ENCODE data around the gene CACNA1C.

CACNA1C gene

DNA sequence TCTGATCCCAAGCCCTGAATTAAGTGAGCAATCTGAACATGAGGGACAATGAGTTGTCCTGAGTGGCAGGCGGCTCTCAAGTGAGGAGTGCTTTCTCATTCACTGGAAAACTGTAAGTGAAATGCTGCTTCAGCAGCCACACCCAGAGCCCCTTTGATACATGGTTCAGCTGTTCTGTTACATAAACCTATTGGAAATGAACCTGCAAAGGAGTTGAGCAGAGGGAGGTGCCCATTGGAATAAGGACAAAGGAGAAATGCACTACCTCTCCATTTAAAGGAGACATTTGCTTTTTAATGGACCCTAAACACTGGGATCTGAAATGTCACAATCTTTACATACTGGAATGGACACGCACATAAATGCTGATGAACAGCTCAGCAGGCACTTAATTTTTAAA, 169.9 kb downstream of the CACNA1C start:
- Histone ChIP-seq H3K36me3 (ENCODE audit: insufficient read depth, low read length) (no peaks in the 10 kb centered on the region), H3K79me2 (ENCODE audit: control insufficient read depth, insufficient read depth, low read length, unreplicated experiment) (no peaks in the 10 kb centered on the region), H2AFZ (ENCODE audit: low read length, unreplicated experiment) (no peak overlapping the region), H3K27me3 (ENCODE audit: insufficient read depth, low read length) (no peaks in the 10 kb centered on the region), H3K27ac (ENCODE audit: low read depth, low read length) (no peak overlapping the region), H3K4me1 (ENCODE audit: control insufficient read depth, insufficient read depth, low read length, unreplicated experiment) (no peaks in the 10 kb centered on the region), H3K4me3 (ENCODE audit: low read depth, low read length) (no peak overlapping the region)

DNA sequence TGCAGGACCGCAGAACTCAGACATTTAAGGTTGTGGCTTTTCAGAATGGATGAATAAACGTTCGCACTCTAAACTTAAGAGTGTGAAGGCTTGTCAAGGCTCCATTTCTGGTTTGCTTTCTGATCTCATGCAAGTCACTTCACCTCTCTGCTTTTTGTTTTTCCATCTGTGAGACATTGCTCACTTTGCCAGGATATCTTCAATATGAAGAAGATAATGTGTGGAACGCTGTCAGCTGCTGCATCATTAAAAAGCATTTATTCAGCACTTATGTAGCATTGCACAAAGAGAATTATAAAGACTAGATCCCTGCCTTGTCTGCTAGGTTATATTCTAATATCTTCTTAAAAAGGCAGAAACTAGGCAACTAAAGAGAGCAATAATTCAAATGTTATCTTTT, 172.2 kb downstream of the CACNA1C start:
- no peaks in the 10 kb centered on the region for H3K36me3 ChIP-seq (ENCODE audit: insufficient read depth, low read length)
- no peaks in the 10 kb centered on the region for H3K4me1 ChIP-seq (ENCODE audit: control insufficient read depth, insufficient read depth, low read length, unreplicated experiment)
- no peak overlapping the region for H3K27ac ChIP-seq (ENCODE audit: low read depth, low read length)
- no peak overlapping the region for H2AFZ ChIP-seq (ENCODE audit: low read length, unreplicated experiment)
- H3K27me3 ChIP-seq (ENCODE audit: insufficient read depth, low read length), result no peaks in the 10 kb centered on the region
- no peak overlapping the region for H3K4me3 ChIP-seq (ENCODE audit: low read depth, low read length)
- no peaks in the 10 kb centered on the region for H3K79me2 ChIP-seq (ENCODE audit: control insufficient read depth, insufficient read depth, low read length, unreplicated experiment)

DNA sequence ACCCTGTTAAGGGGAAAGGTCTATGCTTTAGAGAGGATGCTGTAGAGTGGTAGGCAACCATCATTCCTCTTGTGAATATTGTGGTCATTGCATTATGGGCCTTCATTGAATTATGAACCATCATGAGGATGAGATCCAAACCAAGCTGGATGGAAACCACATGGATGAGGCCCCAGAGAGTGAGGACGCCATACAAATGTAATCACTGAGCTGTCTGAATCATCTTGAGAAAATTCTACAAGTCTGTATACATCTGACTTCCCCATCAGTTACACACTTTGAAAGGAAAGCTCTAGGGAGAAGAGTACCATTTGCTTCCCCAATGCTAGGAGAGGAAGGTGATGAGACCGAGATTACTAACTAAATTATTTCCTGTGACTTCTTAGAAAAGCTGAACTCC, 172.9 kb downstream of the CACNA1C start:
- Histone ChIP-seq H3K27ac (ENCODE audit: low read depth, low read length) (no peak overlapping the region), H2AFZ (ENCODE audit: low read length, unreplicated experiment) (no peak overlapping the region), H3K27me3 (ENCODE audit: insufficient read depth, low read length) (no peaks in the 10 kb centered on the region), H3K79me2 (ENCODE audit: control insufficient read depth, insufficient read depth, low read length, unreplicated experiment) (no peaks in the 10 kb centered on the region), H3K4me1 (ENCODE audit: control insufficient read depth, insufficient read depth, low read length, unreplicated experiment) (no peaks in the 10 kb centered on the region), H3K36me3 (ENCODE audit: insufficient read depth, low read length) (no peaks in the 10 kb centered on the region), H3K4me3 (ENCODE audit: low read depth, low read length) (no peak overlapping the region)

DNA sequence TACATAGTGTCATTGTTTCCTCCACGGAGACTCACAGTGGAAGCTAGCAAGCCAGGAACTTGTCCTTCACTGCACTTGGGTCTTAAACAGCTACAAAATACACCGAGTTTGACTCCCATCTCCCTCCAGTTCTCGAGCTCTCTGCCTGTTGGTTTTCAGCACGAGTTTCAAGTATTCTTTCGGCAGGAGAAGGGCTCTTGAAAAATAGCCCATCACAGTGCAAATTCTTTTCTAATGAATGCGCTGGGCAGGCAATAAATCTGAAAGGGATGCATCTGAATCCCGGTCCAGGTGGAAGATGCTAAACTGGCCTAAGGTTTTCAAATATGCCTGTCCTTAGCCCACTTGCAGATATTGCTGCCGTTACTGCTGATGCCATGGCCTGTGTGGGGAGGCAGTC, 173.9 kb downstream of the CACNA1C start:
- Histone ChIP-seq H3K4me1 (ENCODE audit: control insufficient read depth, insufficient read depth, low read length, unreplicated experiment) (no peaks in the 10 kb centered on the region), H3K4me3 (ENCODE audit: low read depth, low read length) (no peak overlapping the region), H3K36me3 (ENCODE audit: insufficient read depth, low read length) (no peaks in the 10 kb centered on the region), H3K27me3 (ENCODE audit: insufficient read depth, low read length) (no peaks in the 10 kb centered on the region), H2AFZ (ENCODE audit: low read length, unreplicated experiment) (no peak overlapping the region), H3K79me2 (ENCODE audit: control insufficient read depth, insufficient read depth, low read length, unreplicated experiment) (no peaks in the 10 kb centered on the region), H3K27ac (ENCODE audit: low read depth, low read length) (no peak overlapping the region)

DNA sequence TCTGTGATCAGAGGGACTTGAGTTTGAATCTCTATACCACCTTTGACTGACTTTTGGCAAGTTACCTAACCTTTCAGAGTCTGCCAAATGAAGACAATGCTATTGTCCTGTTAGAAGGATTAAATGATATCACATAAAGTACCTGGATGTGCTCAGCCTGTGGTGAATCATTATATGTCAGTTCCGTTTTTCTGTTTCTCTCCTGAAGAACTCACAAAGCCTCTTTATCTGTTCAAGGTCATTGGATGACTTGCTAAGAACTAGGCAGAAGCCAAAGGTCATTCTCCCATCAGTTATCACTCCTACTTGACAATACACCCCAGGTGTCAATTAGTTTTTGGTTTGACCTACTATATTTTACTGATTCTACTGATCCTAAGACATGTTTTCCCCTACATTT, 174.6 kb downstream of the CACNA1C start:
- Histone ChIP-seq H3K4me3 (ENCODE audit: low read depth, low read length) (no peak overlapping the region), H3K27ac (ENCODE audit: low read depth, low read length) (no peak overlapping the region), H3K36me3 (ENCODE audit: insufficient read depth, low read length) (no peaks in the 10 kb centered on the region), H2AFZ (ENCODE audit: low read length, unreplicated experiment) (no peak overlapping the region), H3K27me3 (ENCODE audit: insufficient read depth, low read length) (no peaks in the 10 kb centered on the region), H3K4me1 (ENCODE audit: control insufficient read depth, insufficient read depth, low read length, unreplicated experiment) (peaks cover 3% of the 10 kb centered on the region), H3K79me2 (ENCODE audit: control insufficient read depth, insufficient read depth, low read length, unreplicated experiment) (no peaks in the 10 kb centered on the region)

DNA sequence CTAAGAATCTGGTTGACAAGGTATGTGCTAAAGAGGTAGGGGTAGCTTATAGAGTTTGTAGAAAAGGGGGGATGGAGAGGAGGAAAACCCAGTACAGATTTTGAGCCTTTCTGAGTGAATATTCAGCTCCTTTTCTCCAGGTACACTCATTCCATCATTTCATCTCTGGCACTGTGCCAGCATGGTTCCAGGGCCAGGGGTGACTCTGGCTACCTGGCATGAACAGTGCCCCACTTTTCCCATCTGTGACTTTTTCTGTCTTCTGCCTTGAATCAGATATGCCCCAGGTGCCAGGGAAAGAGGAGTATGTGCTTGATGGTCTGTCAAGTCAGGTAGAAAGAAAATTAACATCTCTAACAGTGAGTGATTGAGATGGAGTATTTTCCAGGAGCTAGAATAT, 175.7 kb downstream of the CACNA1C start:
- Histone ChIP-seq H2AFZ (ENCODE audit: low read length, unreplicated experiment) (no peak overlapping the region), H3K36me3 (ENCODE audit: insufficient read depth, low read length) (no peaks in the 10 kb centered on the region), H3K4me3 (ENCODE audit: low read depth, low read length) (no peak overlapping the region), H3K79me2 (ENCODE audit: control insufficient read depth, insufficient read depth, low read length, unreplicated experiment) (no peaks in the 10 kb centered on the region), H3K4me1 (ENCODE audit: control insufficient read depth, insufficient read depth, low read length, unreplicated experiment) (peaks cover 14% of the 10 kb centered on the region), H3K27ac (ENCODE audit: low read depth, low read length) (no peak overlapping the region), H3K27me3 (ENCODE audit: insufficient read depth, low read length) (no peaks in the 10 kb centered on the region)

- no peak overlapping the region for H3K27ac ChIP-seq (ENCODE audit: low read depth, low read length)
- no peaks in the 10 kb centered on the region for H3K79me2 ChIP-seq (ENCODE audit: control insufficient read depth, insufficient read depth, low read length, unreplicated experiment)
- peaks cover 21% of the 10 kb centered on the region for H3K4me1 ChIP-seq (ENCODE audit: control insufficient read depth, insufficient read depth, low read length, unreplicated experiment)
- H3K27me3 ChIP-seq (ENCODE audit: insufficient read depth, low read length), result no peaks in the 10 kb centered on the region
- no peak overlapping the region for H2AFZ ChIP-seq (ENCODE audit: low read length, unreplicated experiment)
- no peak overlapping the region for H3K4me3 ChIP-seq (ENCODE audit: low read depth, low read length)
- no peaks in the 10 kb centered on the region for H3K36me3 ChIP-seq (ENCODE audit: insufficient read depth, low read length)
Observed at GRCh38 chr12:2229661-2230539, 177.1 kb downstream of the CACNA1C start.

GRCh38 chr12:2231011-2231595, 178.3 kb downstream of the CACNA1C start:
- H3K4me1 ChIP-seq (ENCODE audit: control insufficient read depth, insufficient read depth, low read length, unreplicated experiment), result peaks cover 21% of the 10 kb centered on the region
- no peak overlapping the region for H3K4me3 ChIP-seq (ENCODE audit: low read depth, low read length)
- no peaks in the 10 kb centered on the region for H3K27me3 ChIP-seq (ENCODE audit: insufficient read depth, low read length)
- H3K79me2 ChIP-seq (ENCODE audit: control insufficient read depth, insufficient read depth, low read length, unreplicated experiment), result no peaks in the 10 kb centered on the region
- no peaks in the 10 kb centered on the region for H3K36me3 ChIP-seq (ENCODE audit: insufficient read depth, low read length)
- H3K27ac ChIP-seq (ENCODE audit: low read depth, low read length), result no peak overlapping the region
- H2AFZ ChIP-seq (ENCODE audit: low read length, unreplicated experiment), result no peak overlapping the region

- Histone ChIP-seq H3K27me3 (ENCODE audit: insufficient read depth, low read length) (no peaks in the 10 kb centered on the region), H3K36me3 (ENCODE audit: insufficient read depth, low read length) (no peaks in the 10 kb centered on the region), H3K79me2 (ENCODE audit: control insufficient read depth, insufficient read depth, low read length, unreplicated experiment) (no peaks in the 10 kb centered on the region), H2AFZ (ENCODE audit: low read length, unreplicated experiment) (no peak overlapping the region), H3K4me3 (ENCODE audit: low read depth, low read length) (no peak overlapping the region), H3K4me1 (ENCODE audit: control insufficient read depth, insufficient read depth, low read length, unreplicated experiment) (peaks cover 21% of the 10 kb centered on the region), H3K27ac (ENCODE audit: low read depth, low read length) (no peak overlapping the region)
Observed at GRCh38 chr12:2231956-2232355, 179.2 kb downstream of the CACNA1C start.

DNA sequence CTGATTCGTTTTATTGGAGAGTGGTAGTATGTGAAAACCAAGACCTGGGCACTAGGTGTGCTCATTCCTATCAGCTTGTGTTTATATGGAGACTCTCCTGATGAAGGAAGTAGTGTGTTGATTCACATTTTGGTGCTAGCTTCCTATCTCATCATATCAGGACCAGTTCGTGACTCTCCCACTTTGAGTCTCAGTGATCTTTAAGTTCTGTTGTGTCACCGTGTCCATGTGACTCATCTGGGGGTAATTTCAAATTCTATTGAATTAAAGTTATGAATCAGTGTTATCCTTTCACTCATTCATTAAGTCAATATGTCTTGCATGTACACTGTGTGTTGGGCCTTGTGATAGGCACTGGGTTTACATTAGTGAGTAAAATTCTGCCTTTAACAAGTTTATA, 180.2 kb downstream of the CACNA1C start:
- Histone ChIP-seq H3K27ac (ENCODE audit: low read depth, low read length) (peak overlapping the region; percentile 63), H3K27me3 (ENCODE audit: insufficient read depth, low read length) (no peaks in the 10 kb centered on the region), H3K4me3 (ENCODE audit: low read depth, low read length) (no peak overlapping the region; the same call in 1 of the 2 replicates), H3K4me1 (ENCODE audit: control insufficient read depth, insufficient read depth, low read length, unreplicated experiment) (peaks cover 21% of the 10 kb centered on the region), H2AFZ (ENCODE audit: low read length, unreplicated experiment) (peak overlapping the region; percentile 53), H3K36me3 (ENCODE audit: insufficient read depth, low read length) (no peaks in the 10 kb centered on the region), H3K79me2 (ENCODE audit: control insufficient read depth, insufficient read depth, low read length, unreplicated experiment) (no peaks in the 10 kb centered on the region)

GRCh38 chr12:2234091-2234490, 181.3 kb downstream of the CACNA1C start:
- no peak overlapping the region for H2AFZ ChIP-seq (ENCODE audit: low read length, unreplicated experiment)
- H3K4me3 ChIP-seq (ENCODE audit: low read depth, low read length), result no peak overlapping the region
- H3K27me3 ChIP-seq (ENCODE audit: insufficient read depth, low read length), result no peaks in the 10 kb centered on the region
- H3K27ac ChIP-seq (ENCODE audit: low read depth, low read length), result no peak overlapping the region
- H3K36me3 ChIP-seq (ENCODE audit: insufficient read depth, low read length), result no peaks in the 10 kb centered on the region
- peaks cover 21% of the 10 kb centered on the region for H3K4me1 ChIP-seq (ENCODE audit: control insufficient read depth, insufficient read depth, low read length, unreplicated experiment)
- H3K79me2 ChIP-seq (ENCODE audit: control insufficient read depth, insufficient read depth, low read length, unreplicated experiment), result no peaks in the 10 kb centered on the region
